Measurements from ENCODE around the gene MRPS15.
"Not testable (repeated sequence)": the region's sequence is repeated elsewhere in the genome, so short reads cannot be mapped to it uniquely, and the experiment has no call there.

DNA sequence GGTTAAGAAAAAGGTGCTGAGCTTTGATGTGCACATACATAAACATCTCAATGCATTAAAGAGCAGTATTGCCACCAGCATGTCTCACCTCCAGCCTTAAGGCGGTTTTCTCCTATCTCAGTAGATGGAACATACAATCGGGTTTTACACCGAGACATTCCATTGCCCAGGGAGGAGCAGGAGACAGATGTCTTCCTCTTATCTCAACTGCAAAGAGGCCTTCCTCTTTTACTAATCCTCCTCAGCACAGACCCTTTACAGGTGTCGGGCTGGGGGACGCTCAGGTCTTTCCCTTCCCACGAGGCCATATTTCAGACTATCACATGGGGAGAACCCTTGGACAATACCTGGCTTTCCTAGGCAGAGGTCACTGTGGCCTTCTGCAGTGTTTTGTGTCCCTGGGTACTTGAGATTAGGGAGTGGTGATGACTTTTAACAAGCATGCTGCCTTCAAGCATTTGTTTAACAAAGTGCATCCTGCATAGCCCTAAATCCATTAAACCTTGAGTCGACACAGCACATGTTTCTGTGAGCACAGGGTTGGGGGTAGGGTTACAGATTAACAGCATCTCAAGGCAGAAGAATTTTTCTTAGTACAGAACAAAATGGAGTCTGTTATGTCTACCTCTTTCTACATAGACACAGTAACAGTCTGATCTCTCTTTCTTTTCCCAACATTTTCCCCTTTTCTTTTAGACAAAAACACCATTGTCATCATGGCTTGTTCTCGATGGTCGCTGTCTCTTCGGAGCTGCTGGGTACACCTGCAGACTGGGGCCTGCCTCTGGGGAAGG is 25.3 kb upstream of the MRPS15 start:
- TF ChIP-seq, protein P1, sequence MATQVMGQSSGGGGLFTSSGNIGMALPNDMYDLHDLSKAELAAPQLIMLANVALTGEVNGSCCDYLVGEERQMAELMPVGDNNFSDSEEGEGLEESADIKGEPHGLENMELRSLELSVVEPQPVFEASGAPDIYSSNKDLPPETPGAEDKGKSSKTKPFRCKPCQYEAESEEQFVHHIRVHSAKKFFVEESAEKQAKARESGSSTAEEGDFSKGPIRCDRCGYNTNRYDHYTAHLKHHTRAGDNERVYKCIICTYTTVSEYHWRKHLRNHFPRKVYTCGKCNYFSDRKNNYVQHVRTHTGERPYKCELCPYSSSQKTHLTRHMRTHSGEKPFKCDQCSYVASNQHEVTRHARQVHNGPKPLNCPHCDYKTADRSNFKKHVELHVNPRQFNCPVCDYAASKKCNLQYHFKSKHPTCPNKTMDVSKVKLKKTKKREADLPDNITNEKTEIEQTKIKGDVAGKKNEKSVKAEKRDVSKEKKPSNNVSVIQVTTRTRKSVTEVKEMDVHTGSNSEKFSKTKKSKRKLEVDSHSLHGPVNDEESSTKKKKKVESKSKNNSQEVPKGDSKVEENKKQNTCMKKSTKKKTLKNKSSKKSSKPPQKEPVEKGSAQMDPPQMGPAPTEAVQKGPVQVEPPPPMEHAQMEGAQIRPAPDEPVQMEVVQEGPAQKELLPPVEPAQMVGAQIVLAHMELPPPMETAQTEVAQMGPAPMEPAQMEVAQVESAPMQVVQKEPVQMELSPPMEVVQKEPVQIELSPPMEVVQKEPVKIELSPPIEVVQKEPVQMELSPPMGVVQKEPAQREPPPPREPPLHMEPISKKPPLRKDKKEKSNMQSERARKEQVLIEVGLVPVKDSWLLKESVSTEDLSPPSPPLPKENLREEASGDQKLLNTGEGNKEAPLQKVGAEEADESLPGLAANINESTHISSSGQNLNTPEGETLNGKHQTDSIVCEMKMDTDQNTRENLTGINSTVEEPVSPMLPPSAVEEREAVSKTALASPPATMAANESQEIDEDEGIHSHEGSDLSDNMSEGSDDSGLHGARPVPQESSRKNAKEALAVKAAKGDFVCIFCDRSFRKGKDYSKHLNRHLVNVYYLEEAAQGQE (IDR thresholded peaks at IDR 0.05) = not testable (repeated sequence)
- TF ChIP-seq, protein P2, sequence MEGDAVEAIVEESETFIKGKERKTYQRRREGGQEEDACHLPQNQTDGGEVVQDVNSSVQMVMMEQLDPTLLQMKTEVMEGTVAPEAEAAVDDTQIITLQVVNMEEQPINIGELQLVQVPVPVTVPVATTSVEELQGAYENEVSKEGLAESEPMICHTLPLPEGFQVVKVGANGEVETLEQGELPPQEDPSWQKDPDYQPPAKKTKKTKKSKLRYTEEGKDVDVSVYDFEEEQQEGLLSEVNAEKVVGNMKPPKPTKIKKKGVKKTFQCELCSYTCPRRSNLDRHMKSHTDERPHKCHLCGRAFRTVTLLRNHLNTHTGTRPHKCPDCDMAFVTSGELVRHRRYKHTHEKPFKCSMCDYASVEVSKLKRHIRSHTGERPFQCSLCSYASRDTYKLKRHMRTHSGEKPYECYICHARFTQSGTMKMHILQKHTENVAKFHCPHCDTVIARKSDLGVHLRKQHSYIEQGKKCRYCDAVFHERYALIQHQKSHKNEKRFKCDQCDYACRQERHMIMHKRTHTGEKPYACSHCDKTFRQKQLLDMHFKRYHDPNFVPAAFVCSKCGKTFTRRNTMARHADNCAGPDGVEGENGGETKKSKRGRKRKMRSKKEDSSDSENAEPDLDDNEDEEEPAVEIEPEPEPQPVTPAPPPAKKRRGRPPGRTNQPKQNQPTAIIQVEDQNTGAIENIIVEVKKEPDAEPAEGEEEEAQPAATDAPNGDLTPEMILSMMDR (IDR thresholded peaks at IDR 0.05; ENCODE audit: low read depth, low read length, missing input control) = not testable (repeated sequence)
- TF ChIP-seq, protein P3, sequence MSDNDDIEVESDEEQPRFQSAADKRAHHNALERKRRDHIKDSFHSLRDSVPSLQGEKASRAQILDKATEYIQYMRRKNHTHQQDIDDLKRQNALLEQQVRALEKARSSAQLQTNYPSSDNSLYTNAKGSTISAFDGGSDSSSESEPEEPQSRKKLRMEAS (IDR thresholded peaks at IDR 0.05) = not testable (repeated sequence)
- not testable (repeated sequence) for TF ChIP-seq JUND (IDR thresholded peaks at IDR 0.05); GABPA (IDR thresholded peaks at IDR 0.05 in 1 of 2, conservative IDR thresholded peaks at IDR 0.05 in 1 of 2)
